Transverse colon (tissue), 4 donors: ENCODE measurements around the gene MAGI1.

ENCODE experiments used
- POLR2A ChIP-seq: fragments of 450-650 bp; IDR thresholded peaks from one replicate; pipeline ENCODE4 v1.6.1; 2016; ENCODE audit warnings: antibody characterized with exemption, mild to moderate bottlenecking, moderate library complexity
- POLR2AphosphoS5 ChIP-seq, 3 donors: sonication (generic); formaldehyde crosslinking; IDR thresholded peaks; one replicate each; pipeline ENCODE4 v1.6.1; 2016; ENCODE audit warnings: antibody characterized with exemption in 3 of 3
- TF ChIP-seq, protein P1 (sequence below), 5 experiments: fragments of 200-600 bp in 3 of 5; fragments of 450-650 bp in 2 of 5; sonication (generic) in 3 of 5; IDR thresholded peaks; 1 replicate in 2 of 5; 2 replicates in 3 of 5; pipeline ENCODE4 v1.5.1; 2016 to 2017; ENCODE audit warnings: antibody characterized with exemption in 5 of 5, inconsistent platforms in 3 of 5, mild to moderate bottlenecking in 2 of 5, moderate library complexity in 1 of 5

DNA sequence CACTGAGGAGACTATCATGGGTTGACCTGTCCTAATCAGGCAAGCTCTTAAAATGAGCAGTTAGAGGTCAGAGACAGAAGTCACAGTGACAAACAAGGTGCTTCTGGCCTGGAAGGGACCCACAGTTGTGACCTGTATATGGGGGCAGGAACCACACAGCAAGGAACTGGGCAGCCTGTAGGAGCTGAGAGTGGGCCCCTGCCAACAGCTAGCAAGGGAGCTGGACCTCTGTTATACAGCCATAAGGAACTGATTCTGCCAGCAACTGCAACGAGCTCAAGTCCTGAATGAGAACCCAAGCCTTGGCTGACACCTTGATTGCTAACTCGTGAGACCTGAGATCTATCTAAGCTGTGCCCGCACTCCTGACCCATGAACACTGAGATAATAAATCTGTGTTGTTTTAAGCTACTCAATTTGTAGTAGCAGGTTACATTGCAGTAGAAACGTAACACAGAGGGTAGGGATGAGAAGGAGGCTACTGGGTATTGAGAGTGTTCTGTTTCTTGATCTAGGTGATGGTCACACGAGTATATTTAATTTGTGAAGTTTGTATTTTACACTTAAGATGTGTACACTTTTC lies 44.5 kb upstream of the MAGI1 start:
- TF ChIP-seq POLR2AphosphoS5 (IDR thresholded peaks at IDR 0.05): no peak
- TF ChIP-seq POLR2A: no peak
- TF ChIP-seq, protein P1, sequence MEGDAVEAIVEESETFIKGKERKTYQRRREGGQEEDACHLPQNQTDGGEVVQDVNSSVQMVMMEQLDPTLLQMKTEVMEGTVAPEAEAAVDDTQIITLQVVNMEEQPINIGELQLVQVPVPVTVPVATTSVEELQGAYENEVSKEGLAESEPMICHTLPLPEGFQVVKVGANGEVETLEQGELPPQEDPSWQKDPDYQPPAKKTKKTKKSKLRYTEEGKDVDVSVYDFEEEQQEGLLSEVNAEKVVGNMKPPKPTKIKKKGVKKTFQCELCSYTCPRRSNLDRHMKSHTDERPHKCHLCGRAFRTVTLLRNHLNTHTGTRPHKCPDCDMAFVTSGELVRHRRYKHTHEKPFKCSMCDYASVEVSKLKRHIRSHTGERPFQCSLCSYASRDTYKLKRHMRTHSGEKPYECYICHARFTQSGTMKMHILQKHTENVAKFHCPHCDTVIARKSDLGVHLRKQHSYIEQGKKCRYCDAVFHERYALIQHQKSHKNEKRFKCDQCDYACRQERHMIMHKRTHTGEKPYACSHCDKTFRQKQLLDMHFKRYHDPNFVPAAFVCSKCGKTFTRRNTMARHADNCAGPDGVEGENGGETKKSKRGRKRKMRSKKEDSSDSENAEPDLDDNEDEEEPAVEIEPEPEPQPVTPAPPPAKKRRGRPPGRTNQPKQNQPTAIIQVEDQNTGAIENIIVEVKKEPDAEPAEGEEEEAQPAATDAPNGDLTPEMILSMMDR (IDR thresholded peaks at IDR 0.05): no peak
